Loucy (cell line): ENCODE results near the gene XRCC4.

Experiments
- H2AFZ ChIP-seq: fragments of 200-600 bp; sonication (generic); 2 replicates; pipeline ENCODE4 v1.6.0; 2016; ENCODE audit warnings: antibody characterized with exemption, mild to moderate bottlenecking, low read length, moderate library complexity
- H3F3A ChIP-seq: fragments of 200-600 bp; 2 replicates; pipeline ENCODE4 v1.6.0; 2016; ENCODE audit warnings: antibody characterized with exemption, low read depth, mild to moderate bottlenecking
- H3K27me3 ChIP-seq: fragments of 200-600 bp; sonication (generic); 2 replicates; pipeline ENCODE4 v1.6.1; 2014; ENCODE audit warnings: low read length, mild to moderate bottlenecking; ENCODE audit not compliant: insufficient read depth, poor library complexity, severe bottlenecking
- H3K36me3 ChIP-seq: fragments of 200-600 bp; sonication (generic); 2 replicates; pipeline ENCODE4 v1.6.1; 2016; ENCODE audit warnings: low read length; ENCODE audit not compliant: insufficient read depth
- H3K4me1 ChIP-seq: fragments of 200-600 bp; sonication (generic); 2 replicates; pipeline ENCODE4 v1.5.1; 2014; ENCODE audit warnings: low read length, mild to moderate bottlenecking; ENCODE audit not compliant: insufficient read depth, poor library complexity, severe bottlenecking
- H3K4me2 ChIP-seq: fragments of 200-600 bp; sonication (generic); 2 replicates; pipeline ENCODE4 v1.6.0; 2014; ENCODE audit warnings: antibody characterized with exemption, low read length, low read depth, mild to moderate bottlenecking; ENCODE audit not compliant: poor library complexity, severe bottlenecking
- H3K4me3 ChIP-seq: fragments of 200-600 bp; sonication (generic); 2 replicates; pipeline ENCODE4 v1.5.1; 2014; ENCODE audit warnings: low read length, mild to moderate bottlenecking, mixed read lengths; ENCODE audit not compliant: poor library complexity, severe bottlenecking
- H3K79me2 ChIP-seq: fragments of 200-600 bp; sonication (generic); 2 replicates; pipeline ENCODE4 v1.6.1; 2014; ENCODE audit warnings: low read length; ENCODE audit not compliant: insufficient read depth
- H3K9ac ChIP-seq: fragments of 200-600 bp; sonication (generic); 2 replicates; pipeline ENCODE4 v1.6.0; 2014; ENCODE audit warnings: mild to moderate bottlenecking, low read depth, low read length, moderate library complexity; ENCODE audit not compliant: poor library complexity, severe bottlenecking
- H3K9me2 ChIP-seq: fragments of 200-600 bp; sonication (generic); replicated peaks from 2 replicates; pipeline ENCODE4 v1.6.1; 2016; ENCODE audit warnings: low read depth, low read length, mixed read lengths
- H3K9me3 ChIP-seq: fragments of 200-600 bp; sonication (generic); 2 replicates; pipeline ENCODE4 v1.6.1; 2014; ENCODE audit warnings: mild to moderate bottlenecking, antibody characterized with exemption, low read length, low read depth; ENCODE audit not compliant: insufficient read depth
- H4K20me1 ChIP-seq: fragments of 200-600 bp; sonication (generic); 2 replicates; pipeline ENCODE4 v1.6.0; 2014; ENCODE audit warnings: antibody characterized with exemption, low read length, mild to moderate bottlenecking; ENCODE audit not compliant: insufficient read depth, poor library complexity, severe bottlenecking
- EZH2phosphoT487 ChIP-seq: fragments of 200-600 bp; IDR thresholded peaks from 2 replicates; pipeline ENCODE4 v1.6.1; 2018; ENCODE audit warnings: antibody characterized with exemption, mild to moderate bottlenecking, moderate library complexity, borderline replicate concordance
- TF ChIP-seq, protein P1 (sequence below): fragments of 200-600 bp; sonication (generic); conservative IDR thresholded peaks from 2 replicates; pipeline ENCODE4 v1.5.1; 2014; ENCODE audit warnings: mild to moderate bottlenecking, antibody characterized with exemption, low read length

XRCC4 gene

DNA sequence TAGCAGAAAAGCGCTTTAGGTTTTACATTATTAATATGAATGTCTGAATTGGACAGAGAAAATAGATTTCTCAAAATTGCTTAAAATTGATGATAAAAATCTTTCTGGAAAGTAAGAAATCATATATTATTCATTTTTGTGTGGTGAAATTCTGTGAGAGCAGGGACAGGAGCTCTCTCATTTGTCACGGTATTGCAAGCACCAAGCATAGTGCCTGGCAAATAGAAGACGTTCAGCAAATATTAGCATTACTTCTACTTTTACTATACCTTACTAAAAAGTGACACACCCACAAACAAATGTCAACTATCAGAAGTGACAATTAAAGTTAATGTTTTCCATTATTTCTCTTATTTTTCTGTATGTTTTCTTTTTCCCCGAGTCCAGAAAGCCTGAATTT lies 69.1 kb downstream of the XRCC4 start:
- TF ChIP-seq, protein P1, sequence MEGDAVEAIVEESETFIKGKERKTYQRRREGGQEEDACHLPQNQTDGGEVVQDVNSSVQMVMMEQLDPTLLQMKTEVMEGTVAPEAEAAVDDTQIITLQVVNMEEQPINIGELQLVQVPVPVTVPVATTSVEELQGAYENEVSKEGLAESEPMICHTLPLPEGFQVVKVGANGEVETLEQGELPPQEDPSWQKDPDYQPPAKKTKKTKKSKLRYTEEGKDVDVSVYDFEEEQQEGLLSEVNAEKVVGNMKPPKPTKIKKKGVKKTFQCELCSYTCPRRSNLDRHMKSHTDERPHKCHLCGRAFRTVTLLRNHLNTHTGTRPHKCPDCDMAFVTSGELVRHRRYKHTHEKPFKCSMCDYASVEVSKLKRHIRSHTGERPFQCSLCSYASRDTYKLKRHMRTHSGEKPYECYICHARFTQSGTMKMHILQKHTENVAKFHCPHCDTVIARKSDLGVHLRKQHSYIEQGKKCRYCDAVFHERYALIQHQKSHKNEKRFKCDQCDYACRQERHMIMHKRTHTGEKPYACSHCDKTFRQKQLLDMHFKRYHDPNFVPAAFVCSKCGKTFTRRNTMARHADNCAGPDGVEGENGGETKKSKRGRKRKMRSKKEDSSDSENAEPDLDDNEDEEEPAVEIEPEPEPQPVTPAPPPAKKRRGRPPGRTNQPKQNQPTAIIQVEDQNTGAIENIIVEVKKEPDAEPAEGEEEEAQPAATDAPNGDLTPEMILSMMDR, result no peak
- no peak for TF ChIP-seq EZH2phosphoT487
- Histone ChIP-seq H3K9ac (no peak overlapping the region), H3K9me2 (no peaks in the 10 kb centered on the region), H3F3A (no peaks in the 10 kb centered on the region), H3K4me3 (no peak overlapping the region), H3K79me2 (no peaks in the 10 kb centered on the region), H3K27me3 (no peaks in the 10 kb centered on the region), H3K36me3 (no peaks in the 10 kb centered on the region), H4K20me1 (no peaks in the 10 kb centered on the region), H2AFZ (no peak overlapping the region), H3K4me1 (peaks cover 9% of the 10 kb centered on the region), H3K4me2 (no peak overlapping the region), H3K9me3 (no peaks in the 10 kb centered on the region)

DNA sequence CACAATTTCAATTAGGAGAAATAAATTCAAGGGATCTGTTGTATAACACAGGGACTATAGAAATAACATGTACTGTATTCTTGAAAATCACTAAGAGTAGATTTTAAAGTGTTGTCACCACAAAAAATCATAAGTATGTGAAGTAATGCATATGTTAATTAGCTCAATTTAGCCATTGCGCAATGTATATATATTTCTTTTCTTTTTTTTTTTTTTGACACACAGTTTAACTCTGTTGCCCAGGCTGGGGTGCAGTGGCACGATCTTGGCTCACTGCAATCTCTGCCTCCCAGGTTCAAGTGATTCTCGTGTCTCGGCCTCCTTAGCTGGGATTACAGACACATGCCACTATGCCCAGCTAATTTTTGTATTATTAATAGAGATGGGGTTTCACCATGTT lies 70.2 kb downstream of the XRCC4 start:
- Histone ChIP-seq H3K36me3 (no peaks in the 10 kb centered on the region), H3K9me2 (no peaks in the 10 kb centered on the region), H3K4me2 (no peak overlapping the region), H4K20me1 (no peaks in the 10 kb centered on the region), H3K9me3 (no peaks in the 10 kb centered on the region), H3K79me2 (no peaks in the 10 kb centered on the region), H3K4me3 (no peak overlapping the region), H2AFZ (no peak overlapping the region), H3K4me1 (peaks cover 16% of the 10 kb centered on the region), H3F3A (no peaks in the 10 kb centered on the region; the same call in 1 of the 2 replicates), H3K27me3 (no peaks in the 10 kb centered on the region), H3K9ac (no peak overlapping the region)
- TF ChIP-seq, protein P1, result no peak
- TF ChIP-seq EZH2phosphoT487, result no peak

DNA sequence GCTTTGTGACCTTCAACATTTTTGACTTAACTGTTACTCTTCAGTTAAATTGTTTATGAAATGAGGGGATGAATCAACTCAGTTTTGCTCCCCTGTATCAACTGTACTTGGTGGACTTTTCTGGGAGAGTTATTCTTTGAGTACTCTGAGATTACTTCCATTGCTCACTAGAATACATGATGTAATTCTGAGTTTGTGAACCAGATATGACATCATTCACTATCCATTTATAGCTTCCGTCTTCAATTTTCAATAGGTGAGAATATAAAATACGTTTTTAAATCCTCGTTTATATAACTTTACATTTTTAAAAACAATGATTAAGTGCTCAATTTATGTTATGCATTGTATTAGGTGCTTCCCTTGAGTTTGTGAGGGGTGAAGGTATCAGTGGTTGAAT lies 71.0 kb downstream of the XRCC4 start:
- no peak overlapping the region for H2AFZ ChIP-seq
- H3F3A ChIP-seq, result no peaks in the 10 kb centered on the region; the same call in 1 of the 2 replicates
- no peak overlapping the region for H3K4me3 ChIP-seq
- H3K9ac ChIP-seq, result no peak overlapping the region
- no peaks in the 10 kb centered on the region for H3K79me2 ChIP-seq
- no peak overlapping the region for H3K4me2 ChIP-seq
- TF ChIP-seq, protein P1, result no peak
- no peak for TF ChIP-seq EZH2phosphoT487
- H3K27me3 ChIP-seq, result no peaks in the 10 kb centered on the region
- no peaks in the 10 kb centered on the region for H3K36me3 ChIP-seq
- H4K20me1 ChIP-seq, result no peaks in the 10 kb centered on the region
- H3K9me3 ChIP-seq, result no peaks in the 10 kb centered on the region
- peaks cover 20% of the 10 kb centered on the region for H3K4me1 ChIP-seq
- no peaks in the 10 kb centered on the region for H3K9me2 ChIP-seq
